NCI-H187 (cell line): ENCODE data around the gene ZFAND2A.
"Not testable (repeated sequence)": the region's sequence is repeated elsewhere in the genome, so short reads cannot be mapped to it uniquely, and the experiment has no call there.

Experiments used
- DNase-seq, 2 experiments: peaks; one replicate each; lab custom pipeline; 2025; lab: John Stamatoyannopoulos, UW

Gene ZFAND2A

DNA sequence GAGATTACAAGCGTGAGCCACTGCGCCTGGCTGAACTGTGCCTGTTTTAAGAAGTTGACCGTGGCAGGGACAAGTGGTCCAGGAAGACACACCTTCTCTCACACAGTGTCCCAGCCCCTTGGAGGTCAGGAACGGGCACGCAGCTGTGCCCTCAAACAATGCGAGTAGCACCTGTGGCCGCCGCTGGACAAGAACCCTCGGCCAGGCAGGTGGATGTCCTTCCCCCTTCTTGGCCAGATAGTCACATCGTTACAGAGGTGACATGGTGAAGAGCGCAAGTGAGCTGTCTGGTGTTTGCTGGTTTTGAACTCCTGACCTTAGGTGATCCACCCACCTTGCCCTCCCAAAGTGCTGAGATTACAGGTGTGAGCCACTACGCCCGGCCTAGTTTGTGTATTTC is 8.8 kb downstream of the ZFAND2A start:
- DNase-seq: no peak

DNA sequence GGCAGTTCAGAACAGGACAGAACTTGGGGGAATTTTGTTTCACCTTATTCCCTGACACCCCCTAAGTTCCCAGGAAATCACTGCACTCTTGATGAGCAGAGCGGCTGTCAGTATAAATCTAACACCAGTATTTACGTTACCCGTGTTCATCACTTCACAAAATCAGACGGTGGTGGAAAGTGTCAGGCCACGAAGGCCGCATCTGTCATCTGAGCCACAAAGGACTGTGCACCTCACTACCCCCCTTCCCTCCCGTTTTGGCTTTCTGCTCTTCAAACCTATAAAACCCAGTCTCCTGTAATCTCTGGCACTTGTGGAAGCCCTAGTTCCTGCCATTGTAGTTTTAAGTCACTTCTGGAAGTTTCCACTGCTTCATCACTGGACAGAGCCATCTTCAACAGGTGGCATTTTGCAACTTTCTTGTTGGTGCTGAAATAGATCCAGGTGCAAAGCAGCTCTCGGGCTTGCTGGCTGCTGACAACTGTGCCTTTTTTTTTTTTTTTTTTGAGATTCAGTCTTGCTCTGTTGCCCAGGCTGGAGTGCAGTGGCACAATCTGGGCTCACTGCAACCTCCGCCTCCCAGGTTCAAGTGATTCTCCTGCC is 9.5 kb downstream of the ZFAND2A start:
- DNase-seq: no peak

DNA sequence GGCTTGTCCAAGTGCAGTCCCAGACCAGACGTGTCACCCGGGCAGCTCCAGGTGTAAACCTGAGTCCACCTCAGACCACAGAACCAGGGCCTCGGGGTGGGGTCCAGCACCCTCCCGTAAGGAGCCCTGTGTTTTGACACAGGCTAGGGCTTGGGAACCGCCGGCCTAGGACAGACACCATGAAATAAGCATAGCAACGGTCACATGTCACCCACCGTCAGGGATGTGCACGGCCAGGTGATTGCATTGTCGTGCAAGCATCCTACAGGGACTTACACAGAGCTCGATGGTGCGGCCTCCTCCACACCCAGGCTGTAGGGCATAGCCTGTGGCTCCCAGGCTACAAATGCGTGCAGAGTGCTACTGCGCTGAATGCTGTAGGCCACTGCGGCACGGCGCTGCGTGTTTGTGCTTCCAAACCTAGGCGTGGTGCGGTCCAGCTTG is 10.6 kb downstream of the ZFAND2A start:
- DNase-seq: no peak

GRCh38 chr7:1147873-1148272 is 12.1 kb downstream of the ZFAND2A start:
- DNase-seq: not testable (repeated sequence)

DNA sequence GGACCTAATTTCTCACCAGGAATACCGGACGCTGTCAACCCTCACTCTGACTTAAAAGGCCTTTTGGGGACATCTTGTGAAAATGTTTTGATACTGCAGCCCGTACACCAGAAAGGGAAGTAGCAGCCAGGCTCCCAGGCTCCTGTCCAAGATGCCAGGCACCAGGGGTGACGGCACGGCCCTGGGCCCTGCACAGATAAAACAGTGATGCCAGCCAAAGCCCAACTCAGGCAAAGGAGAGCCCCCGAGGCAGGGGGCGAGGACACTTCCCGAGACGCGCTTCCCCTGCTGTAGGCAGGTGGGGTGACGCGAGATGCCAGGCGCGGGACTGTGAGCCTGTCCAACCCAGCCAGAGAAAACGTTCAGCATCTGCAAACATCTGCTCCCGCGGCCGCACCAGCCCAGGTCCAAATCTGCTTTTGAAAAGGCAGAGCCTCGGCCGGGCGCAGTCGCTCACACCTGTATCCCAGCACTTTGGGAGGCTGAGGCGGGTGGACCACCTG is 15.7 kb downstream of the ZFAND2A start:
- no peak for DNase-seq

DNA sequence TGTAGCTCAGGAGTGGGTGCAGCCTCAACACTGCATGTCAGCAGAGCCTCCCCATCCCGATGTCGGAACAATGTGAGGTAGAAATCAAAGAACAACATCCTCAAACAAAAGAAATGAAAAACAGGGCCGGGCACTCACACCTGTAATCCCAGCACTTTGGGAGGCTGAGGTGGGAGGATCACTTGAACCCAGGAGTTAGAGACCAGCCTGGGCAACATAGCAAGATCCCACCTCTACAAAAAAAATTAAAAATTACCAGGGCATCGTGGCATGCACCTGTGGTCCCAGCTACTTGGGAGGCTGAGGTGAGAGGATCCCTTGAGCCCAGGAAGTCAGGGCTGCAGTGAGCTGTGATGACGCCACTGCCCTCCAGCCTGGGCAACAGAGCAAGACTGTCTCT is 17.0 kb downstream of the ZFAND2A start:
- not testable (repeated sequence) for DNase-seq

DNA sequence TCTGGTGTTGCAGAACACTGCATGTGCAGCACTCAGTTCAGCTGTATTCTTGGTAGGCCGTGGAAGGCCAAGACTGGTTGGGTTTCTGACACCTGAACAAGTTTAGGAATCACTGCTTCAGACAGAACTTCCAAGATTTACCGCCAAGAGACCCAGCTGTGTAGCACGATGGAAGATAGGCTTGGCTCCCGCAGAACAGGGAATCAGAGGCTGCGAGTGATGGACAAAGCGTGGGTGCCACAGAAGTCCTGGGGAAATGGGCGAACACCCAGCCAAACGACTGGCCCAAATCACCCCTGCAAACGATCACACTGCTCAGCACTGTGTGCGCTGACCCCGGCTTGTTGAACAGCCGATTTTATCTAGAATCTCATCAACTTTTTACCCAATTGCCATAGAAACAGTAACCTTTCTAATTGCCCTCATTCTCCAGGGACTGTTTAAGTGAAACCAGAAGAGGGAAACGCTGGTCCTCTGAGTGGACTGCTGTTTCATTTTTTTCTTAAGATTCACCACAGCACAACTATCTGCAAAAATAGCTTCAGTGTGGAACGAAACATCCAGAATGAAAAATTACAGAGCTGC is 17.9 kb downstream of the ZFAND2A start:
- DNase-seq: no peak

GRCh38 chr7:1141651-1142050 is 18.3 kb downstream of the ZFAND2A start:
- DNase-seq: no peak

DNA sequence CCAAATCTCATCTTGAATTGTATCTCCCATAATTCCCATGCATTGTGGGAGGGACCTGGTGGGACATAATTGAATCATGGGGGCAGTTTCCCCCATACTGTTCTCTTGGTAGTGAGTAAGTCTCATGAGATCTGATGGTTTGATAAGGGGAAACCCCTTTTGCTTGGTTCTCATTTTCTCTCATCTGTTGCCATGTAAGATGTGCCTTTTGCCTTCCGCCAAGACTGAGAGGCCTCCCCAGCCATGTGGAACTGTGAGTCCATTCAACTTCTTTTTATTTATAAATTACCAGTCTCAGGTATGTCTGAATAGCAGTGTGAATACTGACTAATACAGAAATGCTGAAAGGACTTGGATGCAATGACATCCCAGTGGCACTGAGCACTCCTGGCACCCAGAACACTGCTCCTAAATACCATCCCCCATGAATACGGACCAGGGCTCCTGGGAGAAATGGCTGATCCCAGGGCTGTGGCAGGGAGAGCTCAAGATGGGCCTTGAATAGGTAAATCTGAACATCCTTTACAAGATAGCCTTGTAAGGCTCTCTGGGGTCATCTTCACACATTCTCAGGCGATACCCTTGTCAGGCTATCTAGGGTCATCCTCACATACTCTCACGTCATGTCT is 19.4 kb downstream of the ZFAND2A start:
- DNase-seq: no peak

DNA sequence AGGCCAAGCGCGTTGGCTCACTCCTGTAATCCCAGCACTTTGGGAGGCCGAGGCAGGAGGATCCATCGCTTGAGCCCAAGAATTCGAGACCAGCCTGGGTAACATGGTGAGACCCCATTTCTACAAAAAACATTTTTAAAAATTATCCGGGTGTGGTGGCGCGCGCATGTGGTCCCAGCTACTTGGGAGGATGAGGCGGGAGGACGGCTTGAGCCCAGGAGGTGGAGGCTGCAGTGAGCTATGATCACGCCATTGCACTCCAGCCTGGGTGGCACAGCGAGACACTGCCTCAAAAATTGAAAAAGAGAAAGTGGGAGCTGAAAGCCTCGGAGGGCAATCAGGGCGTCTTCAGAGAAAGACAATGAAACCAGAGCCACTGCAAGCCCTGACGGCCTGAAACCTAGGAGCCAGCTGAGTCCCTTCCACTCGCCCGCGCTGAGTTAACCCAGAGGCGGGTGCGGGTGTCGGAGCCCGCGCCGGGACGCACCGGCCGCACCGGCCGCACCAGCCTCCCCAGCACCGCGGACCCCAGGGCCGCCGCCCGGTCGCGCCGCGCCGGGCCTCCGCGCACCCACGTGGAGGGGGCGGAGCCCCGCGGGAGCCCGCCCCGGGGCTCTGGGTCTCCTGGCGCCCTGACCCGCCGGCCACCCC is 22.4 kb downstream of the ZFAND2A start:
- peak in 1 of 2 experiments; percentile 3 for DNase-seq

DNA sequence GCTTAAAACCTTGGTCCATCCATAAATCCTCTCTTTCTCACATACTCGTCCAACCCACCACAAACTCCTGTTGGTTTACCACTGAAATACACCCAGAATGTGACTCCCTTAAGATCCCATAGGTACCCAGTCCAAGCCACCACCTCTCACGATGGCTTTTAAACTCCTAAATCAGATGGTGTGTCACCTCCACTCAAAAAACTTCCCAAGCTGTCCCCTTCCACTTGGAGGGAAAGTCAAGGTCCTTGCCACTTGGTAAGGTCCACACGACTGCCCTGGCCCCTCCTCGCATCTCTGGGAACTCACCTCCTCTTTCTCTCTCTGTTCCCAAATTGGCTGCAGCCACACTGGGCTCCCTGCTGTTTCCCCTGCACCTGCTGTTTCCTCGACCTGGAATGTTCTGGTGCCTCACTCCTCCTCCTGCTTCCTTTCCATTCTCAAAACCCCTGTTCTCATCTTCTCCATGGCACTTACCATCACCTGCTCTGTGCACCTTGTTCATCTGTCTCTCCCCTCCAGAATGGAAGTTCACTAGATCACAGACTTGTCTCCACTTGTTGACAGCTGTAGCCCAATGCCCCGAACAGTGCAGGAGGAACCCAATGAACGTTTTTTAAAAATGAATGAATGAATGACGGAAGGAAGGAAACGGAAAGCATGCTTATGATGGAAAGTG is 23.0 kb downstream of the ZFAND2A start:
- no peak for DNase-seq

GRCh38 chr7:1134951-1135350 is 25.0 kb downstream of the ZFAND2A start:
- no peak for DNase-seq

DNA sequence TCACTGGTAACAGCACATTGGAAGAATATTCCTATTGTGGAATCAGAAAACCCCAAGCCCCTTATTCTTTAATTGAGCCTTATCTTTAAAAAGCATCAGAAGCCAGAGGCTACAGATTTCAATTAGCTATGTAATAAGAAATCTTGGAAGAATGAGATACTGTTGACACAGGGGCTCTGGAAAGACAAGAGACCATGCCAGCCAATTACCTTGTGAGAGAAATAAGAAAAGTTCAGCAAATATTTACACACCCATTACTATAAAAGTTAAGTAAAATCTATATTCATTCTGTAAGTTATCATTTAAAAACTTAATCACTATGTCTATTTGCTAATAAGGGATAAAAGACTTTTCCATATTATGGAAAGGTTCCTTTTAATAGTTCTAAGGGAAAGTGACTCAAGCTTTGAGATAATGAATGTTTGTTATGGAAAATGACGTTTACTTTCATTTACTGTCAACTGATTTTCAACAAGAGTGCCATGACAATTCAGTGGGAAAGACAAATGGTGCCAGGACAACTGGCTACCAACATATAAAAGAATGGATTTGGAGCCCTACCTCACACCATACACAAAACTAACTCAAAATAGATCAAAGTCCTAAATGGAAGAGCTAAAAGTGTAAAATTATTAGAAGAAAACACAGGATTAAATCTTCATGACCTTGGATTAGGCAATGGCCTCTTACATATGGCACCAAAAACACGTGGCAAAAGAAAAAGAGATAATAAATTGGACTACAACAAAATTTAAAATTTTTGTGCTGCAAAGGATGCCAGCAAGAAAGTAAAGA is 28.3 kb downstream of the ZFAND2A start:
- DNase-seq: no peak

GRCh38 chr7:1130021-1130990 is 29.7 kb downstream of the ZFAND2A start:
- DNase-seq: no peak

DNA sequence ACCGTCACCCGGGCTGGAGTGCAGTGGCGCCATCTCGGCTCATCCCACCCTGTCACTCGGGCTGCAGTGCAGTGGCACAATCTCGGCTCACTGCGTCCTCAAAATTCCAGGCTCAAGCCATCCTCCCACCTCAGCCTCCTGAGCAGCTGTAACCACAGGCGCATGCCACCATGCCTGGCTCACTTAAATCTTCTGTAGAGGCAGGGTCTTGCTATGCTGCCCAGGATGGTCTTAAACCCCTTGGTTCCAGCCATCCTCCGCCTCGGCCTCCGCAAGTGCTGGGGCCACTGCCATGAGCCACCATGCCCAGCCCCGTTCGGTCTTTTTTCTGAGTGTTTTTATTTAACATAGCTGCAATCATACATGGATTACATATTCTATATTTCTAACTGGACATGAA is 30.6 kb downstream of the ZFAND2A start:
- no peak for DNase-seq

DNA sequence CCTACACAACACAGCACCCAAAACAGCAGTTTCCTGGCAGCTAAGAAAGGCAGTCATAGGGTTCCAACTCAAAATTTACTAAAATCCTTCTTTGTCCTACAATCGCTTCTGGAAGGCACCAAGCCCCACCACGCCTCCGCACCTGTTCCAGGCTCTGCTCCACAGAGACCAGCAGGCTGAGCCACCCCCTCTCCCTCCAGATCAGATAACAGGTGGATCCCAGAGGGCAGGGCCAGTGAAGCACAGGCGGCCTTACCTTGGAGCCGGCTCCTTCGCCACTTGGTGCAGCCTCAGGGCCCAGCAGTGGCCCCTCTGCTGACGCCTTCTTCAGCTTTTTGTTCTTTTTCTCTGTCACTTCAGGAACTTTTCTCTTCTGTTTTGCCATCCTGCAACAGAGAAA is 33.0 kb downstream of the ZFAND2A start:
- DNase-seq: no peak

DNA sequence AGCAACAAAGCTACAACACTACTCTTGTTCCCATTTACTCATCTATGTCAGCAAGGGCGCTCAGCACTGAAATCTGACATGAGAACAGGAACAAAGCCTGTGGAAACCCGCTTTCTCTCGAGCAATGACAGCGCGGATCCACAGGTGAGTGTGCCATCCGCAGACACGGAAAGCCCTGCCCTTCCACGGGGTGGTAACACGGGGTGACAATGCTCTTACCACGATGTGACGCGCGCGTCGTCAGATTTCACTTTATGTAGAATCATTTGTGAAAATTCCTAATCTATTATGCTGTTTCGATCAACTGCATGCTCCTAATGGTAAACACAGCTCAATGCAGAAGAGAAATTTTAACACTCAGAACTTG is 34.4 kb downstream of the ZFAND2A start:
- no peak for DNase-seq

GRCh38 chr7:1124816-1125602 is 35.0 kb downstream of the ZFAND2A start:
- no peak for DNase-seq

DNA sequence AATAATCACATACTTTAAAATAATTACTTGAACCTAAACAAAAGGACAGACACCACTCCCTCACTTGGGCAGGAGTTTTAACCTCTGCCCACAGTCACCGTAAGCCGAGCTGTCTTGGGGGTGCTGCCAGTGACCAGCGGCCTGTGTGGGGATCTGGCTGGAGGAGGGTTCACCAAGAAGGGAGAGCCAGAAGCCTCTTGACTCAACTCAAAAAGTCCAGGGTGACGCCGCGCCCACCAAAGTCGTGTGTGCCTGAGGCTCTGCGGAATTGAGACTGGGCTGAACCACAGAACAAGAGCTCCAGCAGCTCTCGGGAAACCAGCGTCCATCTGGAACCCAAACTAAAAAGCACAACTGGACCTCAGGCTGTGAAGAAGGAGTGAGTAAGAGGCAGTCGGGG is 35.8 kb downstream of the ZFAND2A start:
- no peak for DNase-seq

- DNase-seq: no peak
Measured at GRCh38 chr7:1123715-1124114, 36.3 kb downstream of the ZFAND2A start.
